ENCODE results near the gene RTN4R.

Gene RTN4R

GRCh38 chr22:20256027-20256426, 12.1 kb downstream of the RTN4R start:
- DNase-seq: no peak

DNA sequence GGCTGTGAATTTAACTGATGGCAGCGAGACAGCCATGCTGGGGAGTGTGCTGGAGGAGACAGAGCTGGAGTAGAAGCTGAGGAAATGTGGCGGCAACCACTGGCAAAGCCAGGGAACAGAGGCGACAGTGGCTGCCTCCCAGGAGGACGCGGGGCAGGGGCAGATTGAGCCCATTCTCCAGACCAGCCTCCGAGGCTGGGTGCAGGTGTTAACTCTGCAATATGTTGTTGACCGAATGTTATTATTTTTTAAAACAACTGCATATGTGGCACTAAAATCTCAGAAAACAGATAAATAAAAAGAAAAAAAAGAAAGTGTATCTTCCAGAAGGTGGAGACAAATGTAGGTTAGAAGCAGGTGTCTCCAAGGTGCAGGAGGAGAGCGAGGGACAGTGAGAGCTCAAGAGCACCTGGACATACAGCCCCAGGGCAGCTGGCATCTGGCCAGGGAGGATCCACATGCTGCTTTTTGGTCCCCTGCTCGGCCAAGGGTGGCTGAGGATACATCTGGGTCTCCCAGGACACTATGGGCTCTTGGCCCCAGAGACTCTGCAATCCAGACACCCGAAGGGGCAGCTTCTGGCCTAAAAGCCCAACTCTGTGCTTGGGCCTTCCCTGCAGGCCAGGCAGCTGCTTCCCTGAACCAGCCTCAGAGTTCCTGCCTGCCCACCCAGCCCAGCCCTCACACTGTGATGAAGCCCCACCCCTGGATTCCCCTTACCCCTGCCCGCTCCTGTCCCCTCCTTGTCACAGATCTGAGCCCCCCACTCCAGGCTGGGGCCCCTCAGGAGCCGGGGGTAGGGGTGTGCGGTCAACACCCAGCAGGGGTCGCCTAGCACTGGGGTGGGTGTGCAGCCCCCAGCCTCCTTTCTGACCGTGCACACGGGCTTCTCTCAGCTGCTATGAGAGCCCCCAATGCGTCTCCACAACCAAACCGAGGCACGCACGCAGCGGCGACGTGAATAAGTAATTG, 12.9 kb downstream of the RTN4R start:
- no peak for DNase-seq

DNA sequence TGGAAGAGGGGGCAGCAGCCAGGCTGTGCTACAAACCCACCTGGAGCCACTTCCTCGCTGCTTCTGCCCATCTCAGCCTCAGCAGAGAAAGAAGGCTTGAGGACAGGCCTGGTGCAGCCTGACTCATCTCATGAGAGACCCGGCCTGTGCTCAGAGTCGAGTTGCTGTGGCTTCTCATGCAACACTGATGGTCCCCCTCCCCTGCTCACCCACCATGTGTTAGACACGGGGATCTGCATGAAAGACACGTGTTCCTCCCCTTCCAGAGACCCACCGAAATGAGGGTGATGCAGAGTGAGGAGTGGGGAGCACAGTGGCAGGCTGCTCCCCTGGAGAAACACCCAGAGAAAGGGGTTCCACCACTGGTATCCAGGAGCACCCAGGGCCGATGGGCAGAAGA, 15.0 kb downstream of the RTN4R start:
- no peak for DNase-seq

GRCh38 chr22:20251981-20252380, 16.1 kb downstream of the RTN4R start:
- DNase-seq: no peak

DNA sequence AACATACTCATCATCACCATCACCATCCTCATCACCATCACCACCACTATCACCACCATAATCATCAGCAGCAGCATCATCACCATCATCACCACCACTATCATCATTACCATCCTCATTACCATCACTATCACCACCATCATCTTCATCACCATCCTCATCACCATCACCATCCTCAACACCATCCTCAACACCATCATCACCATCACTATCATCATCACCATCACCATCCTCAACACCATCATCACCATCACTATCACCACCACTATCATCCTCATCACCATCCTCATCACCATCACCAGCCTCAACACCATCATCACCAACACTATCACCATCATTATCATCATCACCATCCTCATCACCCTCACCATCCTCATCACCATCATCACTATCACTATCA, 16.6 kb downstream of the RTN4R start:
- DNase-seq: no peak

DNA sequence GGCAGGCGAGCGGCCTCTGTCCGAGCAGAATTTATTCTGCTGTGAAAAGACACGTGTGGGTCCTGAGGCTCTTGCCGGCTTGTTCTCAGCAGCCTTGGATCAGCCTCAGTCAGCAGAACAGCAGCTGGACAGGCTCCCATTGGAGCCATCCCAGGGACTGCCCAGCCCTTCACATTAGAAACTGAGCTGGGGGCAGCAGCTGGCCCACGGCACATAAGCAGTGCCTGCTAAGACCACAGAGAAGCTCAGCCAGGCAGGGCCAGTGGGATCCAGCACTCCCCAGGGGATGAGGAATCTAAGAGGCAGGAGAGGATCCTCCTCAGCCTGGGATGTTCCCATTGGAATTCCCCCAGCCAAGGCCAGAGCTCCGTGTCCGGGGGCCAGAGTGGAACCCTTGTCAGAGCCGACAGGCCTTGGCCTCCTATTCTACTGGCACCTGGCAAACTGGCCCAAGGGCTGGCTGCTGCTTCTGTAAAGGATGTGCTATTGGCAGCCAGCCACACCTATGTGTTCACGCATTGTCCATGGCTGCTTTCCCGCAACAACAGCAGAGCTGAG, 18.2 kb downstream of the RTN4R start:
- DNase-seq: no peak

DNA sequence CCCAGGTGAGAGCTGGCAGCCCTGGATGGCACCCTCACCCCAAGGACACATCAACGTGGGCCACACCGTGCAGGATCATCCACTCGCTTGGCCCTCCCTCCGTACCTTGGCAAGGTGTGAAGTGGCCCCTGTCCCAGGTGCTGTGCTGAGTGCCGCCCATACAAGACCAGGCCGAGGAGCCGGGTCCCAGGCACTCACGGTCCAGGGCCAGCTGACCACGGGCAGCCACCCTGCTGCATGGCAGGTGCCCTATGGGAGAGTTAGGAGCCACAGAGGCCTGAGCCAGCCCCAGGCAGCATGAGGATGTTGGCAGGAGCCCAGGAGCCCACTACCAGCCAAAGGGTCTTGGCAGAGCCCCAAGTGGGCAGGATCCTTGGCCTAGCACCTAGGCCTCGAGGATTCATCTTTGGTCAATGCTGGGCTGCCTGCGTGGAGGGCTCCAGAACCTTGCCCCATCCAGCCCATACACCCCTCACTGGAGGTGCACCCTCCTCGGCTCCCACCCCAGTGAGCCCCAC, 19.6 kb downstream of the RTN4R start:
- DNase-seq: no peak

DNA sequence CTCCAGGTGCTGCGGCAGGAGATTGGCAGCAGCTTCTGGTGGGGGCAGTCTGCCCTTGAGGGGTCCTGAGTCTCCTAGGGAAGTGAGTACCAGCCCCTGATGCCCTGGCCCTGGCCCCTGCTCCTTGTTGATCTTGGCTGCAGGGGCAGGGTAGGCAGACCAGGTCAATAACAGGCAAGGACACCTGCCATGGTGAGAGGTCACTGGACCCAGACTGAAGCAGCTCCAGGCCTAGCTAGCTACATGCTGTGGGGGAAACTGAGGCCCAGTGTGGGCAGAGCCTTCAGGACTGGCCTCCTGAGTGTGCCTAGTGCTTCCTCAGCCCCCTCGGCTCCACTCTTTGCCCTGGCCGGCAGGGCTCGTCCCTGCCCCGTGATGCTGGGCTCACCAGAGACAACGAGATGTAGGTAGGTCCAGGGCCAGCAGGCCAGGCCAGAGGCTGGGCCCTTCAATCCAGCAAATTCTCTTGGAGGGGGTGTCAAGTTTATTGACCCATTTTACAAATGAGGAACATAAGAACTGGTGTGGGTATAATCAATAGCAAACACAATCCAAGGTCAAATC, 20.4 kb downstream of the RTN4R start:
- no peak for DNase-seq

- DNase-seq: no peak
Measured at GRCh38 chr22:20247010-20247505, 21.1 kb downstream of the RTN4R start.

DNA sequence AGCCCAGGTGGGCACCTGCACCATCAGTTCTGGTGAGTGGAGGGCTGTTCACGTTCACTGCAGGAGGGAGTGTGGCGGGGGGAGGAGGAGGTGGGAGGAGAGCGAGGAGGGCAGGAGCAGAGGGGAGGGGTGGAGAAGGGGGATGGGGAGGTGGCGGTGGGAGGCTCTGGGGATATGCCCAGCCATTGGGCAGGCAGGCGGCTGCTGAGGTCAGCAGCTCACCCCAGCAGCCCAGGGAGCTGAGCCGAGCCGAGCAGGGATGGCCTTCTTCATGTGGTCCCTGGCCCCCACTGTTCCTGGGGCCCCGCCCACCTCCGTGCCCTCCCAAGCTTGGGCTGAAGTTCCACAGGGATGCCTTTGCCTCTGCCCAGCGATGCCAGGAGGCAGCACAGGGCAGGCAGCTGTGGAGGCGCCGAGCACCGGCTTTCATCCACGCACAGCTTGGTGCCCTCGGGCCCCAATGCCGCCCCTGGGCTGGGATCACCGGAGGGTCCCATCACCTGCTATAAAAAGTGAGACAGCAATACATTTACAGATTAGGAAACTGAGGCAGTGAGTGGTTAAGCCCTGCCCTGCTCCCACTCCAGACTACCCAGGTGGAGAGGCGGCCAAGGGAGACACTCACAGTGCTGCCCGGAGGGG, 21.6 kb downstream of the RTN4R start:
- no peak for DNase-seq

- DNase-seq: no peak
Measured at GRCh38 chr22:20245577-20246367, 22.3 kb downstream of the RTN4R start.

- no peak for DNase-seq
Measured at GRCh38 chr22:20244691-20245576, 23.2 kb downstream of the RTN4R start.

DNA sequence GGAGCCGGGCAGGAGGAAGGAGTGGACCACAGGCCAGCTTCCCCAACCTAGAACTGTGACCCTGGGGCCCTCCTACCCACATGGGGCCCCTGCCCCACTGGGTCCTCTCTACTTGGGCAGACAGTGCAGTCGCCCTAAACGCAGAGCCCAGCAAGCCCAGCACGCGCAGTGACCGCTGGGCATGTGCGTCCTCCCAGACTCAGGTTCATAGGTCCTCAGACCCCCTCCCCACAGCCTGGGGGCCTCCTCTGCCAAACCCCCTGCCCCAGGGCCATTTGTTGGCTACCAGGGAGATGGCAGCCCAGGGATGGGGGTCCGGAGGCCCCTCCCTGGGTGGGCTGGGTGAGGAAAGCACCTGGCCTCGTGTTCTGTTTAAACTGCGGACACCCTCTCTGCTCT, 23.9 kb downstream of the RTN4R start:
- DNase-seq: no peak

DNA sequence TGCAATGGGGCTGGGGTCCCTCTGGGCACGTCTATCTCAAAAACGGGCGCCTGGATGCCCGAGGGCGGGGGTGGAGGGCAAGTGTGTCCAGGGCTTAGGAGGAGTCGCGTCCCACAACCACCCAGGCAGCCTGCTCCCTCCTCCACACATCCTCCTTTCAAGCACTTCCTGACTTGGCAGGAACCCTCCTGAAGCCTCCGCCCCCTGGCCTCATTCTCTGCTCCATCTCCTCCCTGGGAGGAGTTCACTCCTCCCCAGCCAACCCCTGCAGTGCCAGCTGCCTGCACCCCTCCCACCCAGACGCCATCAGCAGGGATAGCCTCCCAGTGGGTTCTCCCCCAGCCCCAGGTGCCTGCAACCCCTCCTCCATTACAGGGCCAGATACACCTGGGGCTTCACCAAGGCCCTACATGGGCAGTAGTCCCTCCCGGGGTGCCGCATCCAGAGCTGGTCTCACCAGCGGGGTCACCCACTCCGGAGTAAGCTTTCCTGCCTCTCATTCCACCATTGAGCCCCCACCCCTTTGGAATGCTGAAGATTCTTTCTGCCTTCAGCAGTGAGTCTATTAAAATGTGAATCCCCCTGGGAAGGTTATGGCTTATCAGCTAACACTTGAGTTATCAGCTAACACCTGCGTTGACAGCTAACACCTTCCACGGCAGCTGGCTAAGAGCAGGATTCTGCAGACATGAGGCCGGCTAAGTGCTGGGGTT, 24.4 kb downstream of the RTN4R start:
- DNase-seq: no peak

DNA sequence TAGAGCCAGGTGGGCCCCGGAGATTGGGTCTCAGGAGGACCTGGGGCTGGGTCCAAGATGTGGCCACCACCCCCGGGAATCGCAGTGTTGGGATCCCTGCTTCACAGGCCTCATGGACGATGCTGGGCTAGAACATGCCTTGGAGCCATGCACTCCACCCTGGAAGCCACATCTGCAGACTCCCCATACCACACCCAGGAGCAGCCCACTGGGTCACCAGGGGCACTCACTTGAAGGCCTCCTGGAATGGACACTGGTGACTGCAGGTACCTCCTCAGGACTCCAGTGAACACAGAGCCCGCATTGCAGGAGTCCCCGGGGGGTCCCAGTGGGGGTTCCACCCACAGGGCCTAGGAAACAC, 25.0 kb downstream of the RTN4R start:
- no peak for DNase-seq

- no peak for DNase-seq
Measured at GRCh38 chr22:20242393-20243175, 25.5 kb downstream of the RTN4R start.

GRCh38 chr22:20241579-20242392, 26.3 kb downstream of the RTN4R start:
- no peak for DNase-seq

GRCh38 chr22:20240900-20241299, 27.2 kb downstream of the RTN4R start:
- no peak for DNase-seq

DNA sequence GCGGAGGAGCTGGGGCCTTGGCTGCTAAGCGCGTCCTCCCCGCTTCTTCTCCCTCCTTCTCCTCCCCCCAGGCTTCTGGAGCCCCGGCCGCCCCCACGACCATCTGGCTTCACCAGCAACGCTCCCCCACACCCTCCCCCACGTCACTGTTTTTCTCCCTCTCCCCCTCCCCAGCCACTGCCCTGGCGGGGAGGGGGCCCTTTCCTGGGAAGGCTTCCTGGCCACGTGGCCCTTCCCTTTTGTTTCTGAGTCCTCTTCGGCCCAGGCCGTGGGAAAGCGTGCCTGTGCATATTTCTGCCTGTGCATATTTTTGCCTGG, 27.7 kb downstream of the RTN4R start:
- no peak for DNase-seq
